Kidney (tissue), 14 donors: ENCODE data around the gene KLK12. TPM values are rescaled to one million over a fixed set of nuclear protein-coding genes. Genes with fewer than 3 reads are reported as not detected.

Source experiments
- DNase-seq, 5 donors: peaks; one replicate each; pipeline ENCODE4 v3.0.0-alpha.2; 2013 to 2020
- FAIRE-seq: peaks from 2 replicates; lab custom pipeline; 2012; peaks lifted over from hg19 to GRCh38; lab: Jason Lieb, UNC
- H3K27ac ChIP-seq, 2 donors: one replicate each; pipeline ENCODE4 v1.7.0; 2013; ENCODE audit warnings: low read depth in 2 of 2, low read length in 2 of 2, inconsistent platforms in 1 of 2
- H3K27me3 ChIP-seq: one replicate; pipeline ENCODE4 v1.7.1; 2013; ENCODE audit warnings: low read length, inconsistent platforms; ENCODE audit not compliant: control insufficient read depth, insufficient read depth
- H3K36me3 ChIP-seq, 3 donors: one replicate each; pipeline versions ENCODE4 v1.7.0 to v1.7.1; 2013; ENCODE audit warnings: low read length in 3 of 3, control low read depth in 1 of 3, inconsistent platforms in 1 of 3; ENCODE audit not compliant: insufficient read depth in 3 of 3, control insufficient read depth in 2 of 3
- H3K4me1 ChIP-seq, 3 donors: one replicate each; pipeline versions ENCODE4 v1.7.0 to v1.7.1; 2013; ENCODE audit warnings: low read length in 3 of 3, inconsistent platforms in 1 of 3, low read depth in 1 of 3; ENCODE audit not compliant: control insufficient read depth in 2 of 3, insufficient read depth in 2 of 3
- H3K4me3 ChIP-seq, 3 donors: one replicate each; pipeline versions ENCODE4 v1.7.0 to v1.8.1; 2013; ENCODE audit warnings: low read length in 3 of 3, control low read depth in 1 of 3, inconsistent platforms in 1 of 3
- H3K9ac ChIP-seq, 3 donors: one replicate each; pipeline versions ENCODE4 v1.7.0 to v1.7.1; 2013; ENCODE audit warnings: low read length in 3 of 3, control low read depth in 1 of 3, inconsistent platforms in 1 of 3
- H3K9me3 ChIP-seq, 3 donors: one replicate each; pipeline versions ENCODE4 v1.7.0 to v1.7.1; 2013; ENCODE audit warnings: low read length in 3 of 3, control low read depth in 1 of 3, inconsistent platforms in 1 of 3; ENCODE audit not compliant: control insufficient read depth in 2 of 3, insufficient read depth in 1 of 3
- intact Hi-C: fragments of 100-400 bp; cut with DNase I; formaldehyde crosslinking; loops from one replicate; pipeline ENCODE4 v1.11.1; 2022
- polyA plus RNA-seq: library from polyadenylated mRNA; stranded (reverse); fragments of 350-450 nt; fragmentation: Illumina TruSeq; extraction: RNeasy Lipid Tissue Mini Kit (QIAGEN cat#74804); gene quantifications from one replicate; pipeline ENCODE4 v1.2.3, GENCODE V29; 2014; ENCODE audit warnings: low read depth, low replicate concordance; ENCODE audit not compliant: insufficient read depth
- total RNA-seq: library from RNA; stranded (reverse); fragmentation: NEBNext Ultra II Directional; extraction: Animal tissue kit (Norgen Biotek cat#: 25700); gene quantifications from one replicate; pipeline ENCODE4 v1.2.1, GENCODE V29; 2021
- TF ChIP-seq, protein P1 (sequence below): IDR thresholded peaks from 3 replicates; pipeline ENCODE4 v1.5.1; 2012; ENCODE audit warnings: mild to moderate bottlenecking, moderate library complexity, borderline replicate concordance; ENCODE audit not compliant: insufficient read depth; ENCODE audit errors: extremely low read depth
- donor health status: control.
- donor health status: control.
- donor health status: control.
- donor health status: control.
- donor health status: control.
- donor health status: DM: yes; HTN: yes; CAD: no.
- donor health status: Normal renal cell carcinoma (clear cell type).

The KLK12 gene
- total and polyA plus RNA-seq, 2 donors from 2014 or later = not detected

DNA sequence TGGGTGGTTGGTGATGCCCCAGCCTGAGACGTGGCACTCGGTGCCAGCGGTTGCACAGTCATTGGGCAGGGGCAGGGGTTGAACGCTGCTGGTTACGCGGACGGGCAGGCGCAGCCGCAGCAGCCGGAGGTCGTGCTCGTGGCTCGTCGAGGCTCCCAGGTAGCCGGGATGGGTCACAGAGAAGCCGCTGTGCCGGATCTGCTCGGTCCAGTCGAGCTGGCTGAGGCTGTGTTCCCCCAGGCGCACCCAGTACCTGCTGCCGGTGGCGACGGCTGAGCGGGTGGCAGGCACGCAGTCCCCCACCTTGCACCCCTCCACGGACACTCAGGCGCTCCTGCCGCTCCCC lies 2.9 kb downstream of the KLK12 start:
- Histone ChIP-seq H3K36me3 (no peaks in the 10 kb centered on the region), H3K4me3 (no peak overlapping the region), H3K4me1 (no peaks in the 10 kb centered on the region), H3K27ac (no peak overlapping the region), H3K9ac (no peak overlapping the region), H3K27me3 (no peaks in the 10 kb centered on the region), H3K9me3 (no peaks in the 10 kb centered on the region)
- FAIRE-seq (no peak), DNase-seq (no peak)
- TF ChIP-seq, protein P1, sequence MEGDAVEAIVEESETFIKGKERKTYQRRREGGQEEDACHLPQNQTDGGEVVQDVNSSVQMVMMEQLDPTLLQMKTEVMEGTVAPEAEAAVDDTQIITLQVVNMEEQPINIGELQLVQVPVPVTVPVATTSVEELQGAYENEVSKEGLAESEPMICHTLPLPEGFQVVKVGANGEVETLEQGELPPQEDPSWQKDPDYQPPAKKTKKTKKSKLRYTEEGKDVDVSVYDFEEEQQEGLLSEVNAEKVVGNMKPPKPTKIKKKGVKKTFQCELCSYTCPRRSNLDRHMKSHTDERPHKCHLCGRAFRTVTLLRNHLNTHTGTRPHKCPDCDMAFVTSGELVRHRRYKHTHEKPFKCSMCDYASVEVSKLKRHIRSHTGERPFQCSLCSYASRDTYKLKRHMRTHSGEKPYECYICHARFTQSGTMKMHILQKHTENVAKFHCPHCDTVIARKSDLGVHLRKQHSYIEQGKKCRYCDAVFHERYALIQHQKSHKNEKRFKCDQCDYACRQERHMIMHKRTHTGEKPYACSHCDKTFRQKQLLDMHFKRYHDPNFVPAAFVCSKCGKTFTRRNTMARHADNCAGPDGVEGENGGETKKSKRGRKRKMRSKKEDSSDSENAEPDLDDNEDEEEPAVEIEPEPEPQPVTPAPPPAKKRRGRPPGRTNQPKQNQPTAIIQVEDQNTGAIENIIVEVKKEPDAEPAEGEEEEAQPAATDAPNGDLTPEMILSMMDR = no peak
- intact Hi-C loops = no loop called here

DNA sequence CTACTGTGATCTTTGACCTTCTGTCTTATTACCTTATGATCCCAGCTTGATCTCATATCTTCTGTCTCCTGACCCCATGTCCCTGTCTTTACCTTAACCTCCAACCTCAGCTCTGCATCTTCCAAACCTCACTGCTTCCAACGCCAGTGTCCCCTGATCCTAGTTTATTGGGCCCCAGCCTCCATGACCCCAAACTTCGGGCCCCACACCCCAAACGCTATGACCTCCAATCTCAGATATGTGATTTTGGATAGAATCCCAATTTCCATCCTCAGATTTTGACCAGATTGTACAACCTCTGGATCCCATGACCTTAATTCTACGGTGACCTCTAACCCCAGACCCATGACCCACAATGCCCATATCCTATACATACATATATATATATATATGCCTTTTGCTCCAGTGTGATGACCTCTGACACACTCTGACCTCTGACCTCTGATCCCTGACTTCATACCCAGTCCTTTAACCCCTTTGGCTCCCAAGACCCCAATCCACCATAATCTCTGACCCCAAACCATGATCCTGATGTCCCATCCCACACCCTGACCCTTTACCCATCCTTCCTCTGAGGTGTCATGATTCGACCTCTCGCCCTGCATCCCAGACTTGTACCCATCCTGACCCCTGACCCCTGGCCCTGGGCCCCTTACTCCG lies 3.5 kb downstream of the KLK12 start:
- intact Hi-C loops = no loop called here
- Histone ChIP-seq H3K4me3 (no peak overlapping the region), H3K27ac (no peak overlapping the region), H3K9ac (no peak overlapping the region), H3K36me3 (no peaks in the 10 kb centered on the region), H3K27me3 (no peaks in the 10 kb centered on the region), H3K4me1 (no peaks in the 10 kb centered on the region), H3K9me3 (no peaks in the 10 kb centered on the region)
- FAIRE-seq (no peak), DNase-seq (no peak)
- TF ChIP-seq, protein P1 = no peak

DNA sequence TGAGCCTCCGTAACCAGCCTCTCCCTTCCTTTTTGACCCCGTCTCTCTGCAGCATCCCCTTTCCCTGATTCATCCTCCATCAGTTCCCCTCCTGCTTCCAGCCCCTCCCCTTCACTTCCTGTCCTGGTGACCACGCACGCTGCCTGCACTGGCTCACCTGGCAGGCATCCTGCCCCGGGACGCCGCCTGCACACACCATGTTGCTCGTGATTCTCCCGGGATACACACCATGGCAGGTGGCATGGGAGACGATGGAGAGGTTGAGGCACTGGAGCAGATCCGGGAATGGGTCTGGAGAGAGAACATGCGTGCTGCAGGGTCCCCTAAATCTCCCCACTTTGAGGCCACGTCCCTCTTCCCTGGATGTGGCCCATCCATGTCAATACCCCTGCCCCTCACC lies 4.2 kb downstream of the KLK12 start:
- no peak for FAIRE-seq
- Histone ChIP-seq H3K4me3 (no peak overlapping the region), H3K27ac (no peak overlapping the region), H3K4me1 (no peaks in the 10 kb centered on the region), H3K27me3 (no peaks in the 10 kb centered on the region), H3K9me3 (no peaks in the 10 kb centered on the region), H3K9ac (no peak overlapping the region), H3K36me3 (no peaks in the 10 kb centered on the region)
- intact Hi-C loops = no loop called here
- TF ChIP-seq, protein P1 = no peak
- DNase-seq = no peak

DNA sequence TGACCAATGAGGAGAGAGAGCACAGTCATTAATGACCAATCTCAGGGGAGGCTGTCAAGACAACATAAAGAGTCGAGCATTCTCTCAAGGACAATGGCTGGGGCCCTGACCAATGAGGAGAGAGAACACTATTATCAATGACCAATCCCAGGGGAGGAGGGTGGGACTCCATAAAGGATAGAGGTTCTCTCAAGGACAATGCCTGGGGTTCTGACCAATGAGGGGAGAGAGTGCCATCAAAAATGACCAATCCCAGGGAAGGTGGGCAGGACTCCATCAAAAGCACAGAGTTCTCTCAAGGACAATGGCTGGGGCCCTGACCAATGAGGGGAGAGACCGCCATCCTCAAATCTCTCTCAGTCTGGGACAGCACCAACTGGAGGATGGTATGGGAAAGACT lies 5.1 kb downstream of the KLK12 start:
- no peak overlapping the region for H3K9ac ChIP-seq
- no peak overlapping the region for H3K27ac ChIP-seq
- TF ChIP-seq, protein P1 = no peak
- no peaks in the 10 kb centered on the region for H3K36me3 ChIP-seq
- intact Hi-C loops = no loop called here
- H3K4me1 ChIP-seq = no peaks in the 10 kb centered on the region
- FAIRE-seq (no peak), DNase-seq (no peak)
- no peaks in the 10 kb centered on the region for H3K9me3 ChIP-seq
- no peak overlapping the region for H3K4me3 ChIP-seq
- no peaks in the 10 kb centered on the region for H3K27me3 ChIP-seq
